ENCODE measurements around the gene RAP1GAP2.
A peak's percentile ranks its signal among the peaks of the same experiment; 100 is the strongest.

RAP1GAP2 gene

GRCh38 chr17:2924211-2924610 is 128.0 kb downstream of the RAP1GAP2 start:
- no peaks in the 10 kb centered on the region for H3K36me3 ChIP-seq (ENCODE audit: insufficient read depth, low read length)
- H3K9ac ChIP-seq (ENCODE audit: low read depth, low read length) = no peak overlapping the region
- H3K27me3 ChIP-seq (ENCODE audit: insufficient read depth, low read length) = no peaks in the 10 kb centered on the region
- peaks cover 14% of the 10 kb centered on the region for H3K4me1 ChIP-seq (ENCODE audit: insufficient read depth, low read length)
- H3K27ac ChIP-seq (ENCODE audit: low read depth, low read length) = no peak overlapping the region
- H3K9me3 ChIP-seq (ENCODE audit: insufficient read depth, low read depth, low read length) = no peaks in the 10 kb centered on the region
- H3K4me3 ChIP-seq (ENCODE audit: low read length) = peak overlapping the region; percentile 24; the same call in 1 of the 2 replicates
- 27% methylated on average over 10 of the region's 10 CpGs for WGBS

- no peak overlapping the region for H3K4me3 ChIP-seq (ENCODE audit: low read length)
- 95% methylated on average over 8 of the region's 8 CpGs for WGBS
- H3K27me3 ChIP-seq (ENCODE audit: insufficient read depth, low read length) = no peaks in the 10 kb centered on the region
- no peaks in the 10 kb centered on the region for H3K9me3 ChIP-seq (ENCODE audit: insufficient read depth, low read depth, low read length)
- no peaks in the 10 kb centered on the region for H3K36me3 ChIP-seq (ENCODE audit: insufficient read depth, low read length)
- H3K4me1 ChIP-seq (ENCODE audit: insufficient read depth, low read length) = peaks cover 14% of the 10 kb centered on the region
- H3K27ac ChIP-seq (ENCODE audit: low read depth, low read length) = no peak overlapping the region
- H3K9ac ChIP-seq (ENCODE audit: low read depth, low read length) = no peak overlapping the region
Observed at GRCh38 chr17:2925011-2925410, 128.8 kb downstream of the RAP1GAP2 start.

- Histone ChIP-seq H3K9me3 (ENCODE audit: insufficient read depth, low read depth, low read length) (no peaks in the 10 kb centered on the region), H3K27me3 (ENCODE audit: insufficient read depth, low read length) (no peaks in the 10 kb centered on the region), H3K9ac (ENCODE audit: low read depth, low read length) (no peak overlapping the region), H3K4me1 (ENCODE audit: insufficient read depth, low read length) (peaks cover 14% of the 10 kb centered on the region), H3K36me3 (ENCODE audit: insufficient read depth, low read length) (no peaks in the 10 kb centered on the region), H3K4me3 (ENCODE audit: low read length) (no peak overlapping the region), H3K27ac (ENCODE audit: low read depth, low read length) (no peak overlapping the region)
- 92% methylated on average over 14 of the region's 14 CpGs for WGBS
Observed at GRCh38 chr17:2926019-2926650, 129.9 kb downstream of the RAP1GAP2 start.

GRCh38 chr17:2928294-2928890 is 132.2 kb downstream of the RAP1GAP2 start:
- Histone ChIP-seq H3K4me1 (ENCODE audit: insufficient read depth, low read length) (peaks cover 23% of the 10 kb centered on the region), H3K27ac (ENCODE audit: low read depth, low read length) (no peak overlapping the region), H3K9me3 (ENCODE audit: insufficient read depth, low read depth, low read length) (no peaks in the 10 kb centered on the region), H3K27me3 (ENCODE audit: insufficient read depth, low read length) (no peaks in the 10 kb centered on the region), H3K36me3 (ENCODE audit: insufficient read depth, low read length) (no peaks in the 10 kb centered on the region), H3K9ac (ENCODE audit: low read depth, low read length) (no peak overlapping the region), H3K4me3 (ENCODE audit: low read length) (no peak overlapping the region)
- 96% methylated on average over 22 of the region's 22 CpGs for WGBS

GRCh38 chr17:2929881-2930533 is 133.8 kb downstream of the RAP1GAP2 start:
- H3K27ac ChIP-seq (ENCODE audit: low read depth, low read length) = no peak overlapping the region
- WGBS = 61% methylated on average over 15 of the region's 15 CpGs
- no peaks in the 10 kb centered on the region for H3K36me3 ChIP-seq (ENCODE audit: insufficient read depth, low read length)
- H3K9me3 ChIP-seq (ENCODE audit: insufficient read depth, low read depth, low read length) = no peaks in the 10 kb centered on the region
- peaks cover 10% of the 10 kb centered on the region for H3K4me1 ChIP-seq (ENCODE audit: insufficient read depth, low read length)
- H3K27me3 ChIP-seq (ENCODE audit: insufficient read depth, low read length) = no peaks in the 10 kb centered on the region
- H3K9ac ChIP-seq (ENCODE audit: low read depth, low read length) = no peak overlapping the region
- no peak overlapping the region for H3K4me3 ChIP-seq (ENCODE audit: low read length)

GRCh38 chr17:2931876-2932275 is 135.6 kb downstream of the RAP1GAP2 start:
- Histone ChIP-seq H3K36me3 (ENCODE audit: insufficient read depth, low read length) (no peaks in the 10 kb centered on the region), H3K9ac (ENCODE audit: low read depth, low read length) (no peak overlapping the region), H3K27me3 (ENCODE audit: insufficient read depth, low read length) (no peaks in the 10 kb centered on the region), H3K9me3 (ENCODE audit: insufficient read depth, low read depth, low read length) (no peaks in the 10 kb centered on the region), H3K4me3 (ENCODE audit: low read length) (no peak overlapping the region), H3K4me1 (ENCODE audit: insufficient read depth, low read length) (peaks cover 10% of the 10 kb centered on the region), H3K27ac (ENCODE audit: low read depth, low read length) (no peak overlapping the region)
- 86% methylated on average over 9 of the region's 10 CpGs for WGBS

GRCh38 chr17:2932946-2933345 is 136.7 kb downstream of the RAP1GAP2 start:
- H3K27me3 ChIP-seq (ENCODE audit: insufficient read depth, low read length) = no peaks in the 10 kb centered on the region
- H3K4me1 ChIP-seq (ENCODE audit: insufficient read depth, low read length) = peaks cover 10% of the 10 kb centered on the region
- WGBS = 84% methylated on average over 12 of the region's 12 CpGs
- H3K36me3 ChIP-seq (ENCODE audit: insufficient read depth, low read length) = no peaks in the 10 kb centered on the region
- H3K9me3 ChIP-seq (ENCODE audit: insufficient read depth, low read depth, low read length) = no peaks in the 10 kb centered on the region
- H3K27ac ChIP-seq (ENCODE audit: low read depth, low read length) = no peak overlapping the region
- no peak overlapping the region for H3K9ac ChIP-seq (ENCODE audit: low read depth, low read length)
- H3K4me3 ChIP-seq (ENCODE audit: low read length) = no peak overlapping the region

- Histone ChIP-seq H3K4me1 (ENCODE audit: insufficient read depth, low read length) (peaks cover 10% of the 10 kb centered on the region), H3K27ac (ENCODE audit: low read depth, low read length) (no peak overlapping the region), H3K4me3 (ENCODE audit: low read length) (no peak overlapping the region), H3K9ac (ENCODE audit: low read depth, low read length) (no peak overlapping the region), H3K9me3 (ENCODE audit: insufficient read depth, low read depth, low read length) (no peaks in the 10 kb centered on the region), H3K36me3 (ENCODE audit: insufficient read depth, low read length) (no peaks in the 10 kb centered on the region), H3K27me3 (ENCODE audit: insufficient read depth, low read length) (no peaks in the 10 kb centered on the region)
- WGBS = 95% methylated on average over 11 of the region's 11 CpGs
Observed at GRCh38 chr17:2933606-2934005, 137.4 kb downstream of the RAP1GAP2 start.

- Histone ChIP-seq H3K36me3 (ENCODE audit: insufficient read depth, low read length) (no peaks in the 10 kb centered on the region), H3K27ac (ENCODE audit: low read depth, low read length) (no peak overlapping the region), H3K4me1 (ENCODE audit: insufficient read depth, low read length) (peaks cover 10% of the 10 kb centered on the region), H3K9me3 (ENCODE audit: insufficient read depth, low read depth, low read length) (no peaks in the 10 kb centered on the region), H3K9ac (ENCODE audit: low read depth, low read length) (no peak overlapping the region), H3K4me3 (ENCODE audit: low read length) (no peak overlapping the region), H3K27me3 (ENCODE audit: insufficient read depth, low read length) (no peaks in the 10 kb centered on the region)
- WGBS = 96% methylated on average over 21 of the region's 21 CpGs
Observed at GRCh38 chr17:2935632-2936031, 139.4 kb downstream of the RAP1GAP2 start.

GRCh38 chr17:2936351-2936750 is 140.1 kb downstream of the RAP1GAP2 start:
- no peak overlapping the region for H3K9ac ChIP-seq (ENCODE audit: low read depth, low read length)
- WGBS = 92% methylated on average over 5 of the region's 5 CpGs
- no peak overlapping the region for H3K4me3 ChIP-seq (ENCODE audit: low read length)
- H3K27ac ChIP-seq (ENCODE audit: low read depth, low read length) = no peak overlapping the region
- H3K4me1 ChIP-seq (ENCODE audit: insufficient read depth, low read length) = peaks cover 9% of the 10 kb centered on the region
- H3K27me3 ChIP-seq (ENCODE audit: insufficient read depth, low read length) = no peaks in the 10 kb centered on the region
- no peaks in the 10 kb centered on the region for H3K36me3 ChIP-seq (ENCODE audit: insufficient read depth, low read length)
- no peaks in the 10 kb centered on the region for H3K9me3 ChIP-seq (ENCODE audit: insufficient read depth, low read depth, low read length)

- H3K4me1 ChIP-seq (ENCODE audit: insufficient read depth, low read length) = peaks cover 4% of the 10 kb centered on the region
- H3K4me3 ChIP-seq (ENCODE audit: low read length) = no peak overlapping the region
- H3K9ac ChIP-seq (ENCODE audit: low read depth, low read length) = no peak overlapping the region
- H3K27ac ChIP-seq (ENCODE audit: low read depth, low read length) = no peak overlapping the region
- H3K36me3 ChIP-seq (ENCODE audit: insufficient read depth, low read length) = no peaks in the 10 kb centered on the region
- no peaks in the 10 kb centered on the region for H3K27me3 ChIP-seq (ENCODE audit: insufficient read depth, low read length)
- 95% methylated on average over 7 of the region's 7 CpGs for WGBS
- no peaks in the 10 kb centered on the region for H3K9me3 ChIP-seq (ENCODE audit: insufficient read depth, low read depth, low read length)
Observed at GRCh38 chr17:2936771-2937321, 140.6 kb downstream of the RAP1GAP2 start.

All from HUES64 (cell line).